ENCODE results near the gene ASTN2.

DNA sequence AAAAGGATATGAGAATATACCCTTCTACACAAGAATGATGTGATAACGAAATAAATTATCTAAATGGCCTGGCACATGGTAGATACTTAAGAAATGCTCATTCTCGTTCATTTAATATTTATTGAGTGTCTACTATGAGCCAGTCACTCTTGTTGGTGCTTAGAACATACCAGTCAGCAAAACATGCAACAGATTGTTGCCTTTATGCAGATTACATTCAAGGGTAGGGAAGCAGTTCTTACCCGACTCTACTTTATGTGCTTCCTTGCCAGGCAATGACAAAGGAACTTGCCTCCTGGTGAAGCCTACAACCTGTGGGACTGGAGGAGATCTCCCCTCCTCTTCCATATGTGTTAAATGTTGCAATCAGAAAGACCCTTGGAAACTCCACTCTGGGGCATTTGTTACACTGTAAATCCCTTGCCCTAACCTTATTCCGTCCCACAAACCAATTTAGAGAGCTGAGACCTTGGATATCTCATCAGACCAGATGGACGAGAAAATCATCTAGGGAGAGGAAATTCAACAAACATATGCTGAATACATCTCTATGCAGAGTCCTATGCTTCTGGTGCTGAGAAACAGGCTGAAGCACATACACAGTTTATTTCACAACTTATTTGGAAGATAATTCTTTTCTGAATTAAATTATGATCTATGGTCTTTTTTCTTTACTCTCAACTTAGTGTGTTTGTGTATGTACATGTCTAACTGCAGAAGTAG is 855.9 kb downstream of the ASTN2 start:
- TF ChIP-seq, protein P1, sequence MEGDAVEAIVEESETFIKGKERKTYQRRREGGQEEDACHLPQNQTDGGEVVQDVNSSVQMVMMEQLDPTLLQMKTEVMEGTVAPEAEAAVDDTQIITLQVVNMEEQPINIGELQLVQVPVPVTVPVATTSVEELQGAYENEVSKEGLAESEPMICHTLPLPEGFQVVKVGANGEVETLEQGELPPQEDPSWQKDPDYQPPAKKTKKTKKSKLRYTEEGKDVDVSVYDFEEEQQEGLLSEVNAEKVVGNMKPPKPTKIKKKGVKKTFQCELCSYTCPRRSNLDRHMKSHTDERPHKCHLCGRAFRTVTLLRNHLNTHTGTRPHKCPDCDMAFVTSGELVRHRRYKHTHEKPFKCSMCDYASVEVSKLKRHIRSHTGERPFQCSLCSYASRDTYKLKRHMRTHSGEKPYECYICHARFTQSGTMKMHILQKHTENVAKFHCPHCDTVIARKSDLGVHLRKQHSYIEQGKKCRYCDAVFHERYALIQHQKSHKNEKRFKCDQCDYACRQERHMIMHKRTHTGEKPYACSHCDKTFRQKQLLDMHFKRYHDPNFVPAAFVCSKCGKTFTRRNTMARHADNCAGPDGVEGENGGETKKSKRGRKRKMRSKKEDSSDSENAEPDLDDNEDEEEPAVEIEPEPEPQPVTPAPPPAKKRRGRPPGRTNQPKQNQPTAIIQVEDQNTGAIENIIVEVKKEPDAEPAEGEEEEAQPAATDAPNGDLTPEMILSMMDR (IDR thresholded peaks at IDR 0.05; ENCODE audit: low read depth, low read length) = no peak
- no peak for TF ChIP-seq MYC (IDR thresholded peaks at IDR 0.05; ENCODE audit: low read depth, low read length)
- no peak for TF ChIP-seq POLR2A (IDR thresholded peaks at IDR 0.05; ENCODE audit: extremely low read depth, insufficient read length)
